RWPE1 (cell line): ENCODE measurements around the gene EMSY.

Experiments used
- CTCF ChIA-PET: fragments of 350-600 bp; sonication (Branson Sonifier 250); formaldehyde crosslinking; extraction: SDS; loops from one replicate; lab custom pipeline; 2021; lab: Yijun Ruan, JAX
- POLR2A ChIA-PET: fragments of 400-600 bp; formaldehyde crosslinking; extraction: SDS; loops from one replicate; lab custom pipeline; 2020; ENCODE audit warnings: antibody characterized with exemption; ENCODE audit not compliant: low non-redundant PET; lab: Yijun Ruan, JAX
- DNase-seq: peaks from one replicate; pipeline ENCODE4 v3.0.0; 2012; ENCODE audit warnings: low spot score
- H3K27ac ChIP-seq: fragments of 450-650 bp; 2 replicates; pipeline ENCODE4 v1.5.1; 2017
- TF ChIP-seq, protein P1 (sequence below): fragments of 450-650 bp; conservative IDR thresholded peaks from 2 replicates; pipeline ENCODE4 v1.5.1; 2017; ENCODE audit warnings: low read depth, mild to moderate bottlenecking

Gene EMSY

DNA sequence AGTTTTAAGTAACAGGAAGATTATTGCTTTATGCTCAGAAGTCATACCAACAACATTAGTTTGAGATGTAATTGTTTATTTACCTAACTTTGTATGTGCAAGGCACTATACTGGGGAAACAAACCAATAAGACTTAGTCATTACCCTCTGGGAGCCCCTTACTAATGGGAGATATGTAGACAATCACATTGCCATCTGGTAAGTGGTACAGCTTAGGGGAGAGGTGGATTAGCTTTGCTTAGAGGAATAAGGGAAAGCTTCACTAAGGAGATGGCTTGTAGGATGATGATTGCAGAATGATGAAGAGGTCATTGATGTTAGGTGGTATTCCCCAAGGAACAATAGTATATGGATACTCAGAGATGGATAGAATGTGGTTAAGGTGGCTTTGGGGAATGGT, 17.5 kb downstream of the EMSY start:
- H3K27ac ChIP-seq = no peak overlapping the region
- TF ChIP-seq, protein P1, sequence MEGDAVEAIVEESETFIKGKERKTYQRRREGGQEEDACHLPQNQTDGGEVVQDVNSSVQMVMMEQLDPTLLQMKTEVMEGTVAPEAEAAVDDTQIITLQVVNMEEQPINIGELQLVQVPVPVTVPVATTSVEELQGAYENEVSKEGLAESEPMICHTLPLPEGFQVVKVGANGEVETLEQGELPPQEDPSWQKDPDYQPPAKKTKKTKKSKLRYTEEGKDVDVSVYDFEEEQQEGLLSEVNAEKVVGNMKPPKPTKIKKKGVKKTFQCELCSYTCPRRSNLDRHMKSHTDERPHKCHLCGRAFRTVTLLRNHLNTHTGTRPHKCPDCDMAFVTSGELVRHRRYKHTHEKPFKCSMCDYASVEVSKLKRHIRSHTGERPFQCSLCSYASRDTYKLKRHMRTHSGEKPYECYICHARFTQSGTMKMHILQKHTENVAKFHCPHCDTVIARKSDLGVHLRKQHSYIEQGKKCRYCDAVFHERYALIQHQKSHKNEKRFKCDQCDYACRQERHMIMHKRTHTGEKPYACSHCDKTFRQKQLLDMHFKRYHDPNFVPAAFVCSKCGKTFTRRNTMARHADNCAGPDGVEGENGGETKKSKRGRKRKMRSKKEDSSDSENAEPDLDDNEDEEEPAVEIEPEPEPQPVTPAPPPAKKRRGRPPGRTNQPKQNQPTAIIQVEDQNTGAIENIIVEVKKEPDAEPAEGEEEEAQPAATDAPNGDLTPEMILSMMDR = no peak
- CTCF ChIA-PET = no interaction called here
- DNase-seq = no peak
- POLR2A ChIA-PET = no interaction called here

DNA sequence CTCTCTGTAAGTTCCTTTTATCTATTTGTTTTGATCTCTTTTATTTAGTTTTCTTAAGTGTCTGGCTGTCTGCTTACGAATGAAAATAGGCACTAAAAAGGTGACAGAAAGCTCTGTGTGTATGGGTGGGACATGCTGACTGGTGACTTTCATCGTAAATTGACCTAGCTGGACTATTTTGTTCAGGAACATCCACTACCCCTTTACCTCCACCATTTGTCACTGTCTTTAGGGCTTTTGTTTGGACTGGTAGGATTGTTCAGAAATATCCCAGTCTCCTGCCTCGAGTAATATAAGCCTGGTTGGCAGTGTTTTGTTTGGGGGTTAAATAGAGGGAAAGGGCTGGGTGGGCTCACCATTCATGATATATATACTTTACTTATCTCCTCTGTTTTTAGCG, 20.9 kb downstream of the EMSY start:
- H3K27ac ChIP-seq = no peak overlapping the region
- TF ChIP-seq, protein P1 = no peak
- CTCF ChIA-PET = interaction anchor here (0.9 kb wide), 1 partner anchor 10 kb away, joined by 5 read pairs; no protein-coding TSS in a partner anchor
- POLR2A ChIA-PET = no interaction called here
- no peak for DNase-seq

DNA sequence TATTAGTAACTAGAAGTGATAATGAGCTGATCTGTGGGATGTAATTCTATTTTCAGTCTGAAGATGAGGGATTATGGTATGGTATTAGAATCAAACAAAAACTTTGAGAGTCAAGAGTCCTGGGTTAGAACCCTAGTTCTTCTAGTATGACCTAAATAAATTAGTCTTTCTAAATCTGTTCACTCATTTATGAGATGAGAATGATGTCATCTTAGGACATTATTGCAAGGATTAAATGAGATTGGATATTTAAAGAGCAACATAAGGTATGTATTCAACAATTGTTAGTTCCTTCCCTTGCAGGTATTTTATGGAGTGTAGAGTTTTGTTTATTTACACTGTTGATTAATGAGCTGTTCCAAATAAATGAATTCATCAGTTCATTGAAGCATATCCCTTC, 21.8 kb downstream of the EMSY start:
- TF ChIP-seq, protein P1 = no peak
- DNase-seq = no peak
- no peak overlapping the region for H3K27ac ChIP-seq
- ChIA-PET POLR2A (no interaction called here), CTCF (interaction anchor here (0.6 to 1.3 kb wide), 3 partner anchors 8 to 73 kb away, joined by 3 to 4 read pairs (median 4); no protein-coding TSS in a partner anchor)

DNA sequence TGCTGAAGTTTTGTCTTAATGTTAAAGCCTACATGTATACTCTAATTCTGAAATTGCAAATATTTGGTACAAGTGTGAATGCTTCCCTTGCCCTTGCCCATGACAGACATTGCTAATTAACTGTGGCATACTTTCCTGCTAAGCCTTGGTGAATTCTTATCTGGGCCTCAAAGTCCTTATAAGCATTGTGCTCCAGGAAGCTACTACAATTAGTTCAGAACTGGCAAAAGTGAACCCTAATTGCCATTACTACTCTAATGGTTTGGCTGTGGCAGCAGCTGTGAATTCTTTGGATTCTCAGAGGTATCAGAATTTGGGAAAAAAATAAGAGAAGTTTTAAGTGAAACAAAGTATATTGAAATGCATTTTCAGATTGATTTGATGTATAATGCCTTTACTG, 24.3 kb downstream of the EMSY start:
- no peak for DNase-seq
- H3K27ac ChIP-seq = no peak overlapping the region
- POLR2A ChIA-PET = no interaction called here
- CTCF ChIA-PET = no interaction called here
- TF ChIP-seq, protein P1 = no peak

DNA sequence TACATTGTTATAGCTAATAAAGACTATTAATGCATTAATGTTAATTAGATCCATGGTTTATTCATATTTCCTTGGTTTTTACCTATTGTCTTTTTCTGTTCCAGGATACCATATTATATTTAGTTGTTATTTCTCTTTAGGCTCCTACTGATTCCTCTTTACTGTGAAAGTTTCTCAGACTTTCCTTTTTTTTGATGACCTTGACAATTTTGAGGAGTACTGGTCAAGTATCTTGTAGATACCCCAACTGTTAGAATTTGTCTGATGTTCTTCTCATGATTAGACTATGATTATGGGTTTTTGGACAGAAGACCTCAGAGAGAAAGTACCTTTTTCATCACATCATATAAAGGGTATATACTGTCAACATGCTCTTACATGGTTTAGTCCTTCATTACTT, 26.6 kb downstream of the EMSY start:
- ChIA-PET POLR2A (no interaction called here), CTCF (interaction anchor here (0.6 kb wide), 2 partner anchors 68 to 306 kb away, joined by 3 read pairs; no protein-coding TSS in a partner anchor)
- no peak overlapping the region for H3K27ac ChIP-seq
- no peak for DNase-seq
- TF ChIP-seq, protein P1 = no peak

DNA sequence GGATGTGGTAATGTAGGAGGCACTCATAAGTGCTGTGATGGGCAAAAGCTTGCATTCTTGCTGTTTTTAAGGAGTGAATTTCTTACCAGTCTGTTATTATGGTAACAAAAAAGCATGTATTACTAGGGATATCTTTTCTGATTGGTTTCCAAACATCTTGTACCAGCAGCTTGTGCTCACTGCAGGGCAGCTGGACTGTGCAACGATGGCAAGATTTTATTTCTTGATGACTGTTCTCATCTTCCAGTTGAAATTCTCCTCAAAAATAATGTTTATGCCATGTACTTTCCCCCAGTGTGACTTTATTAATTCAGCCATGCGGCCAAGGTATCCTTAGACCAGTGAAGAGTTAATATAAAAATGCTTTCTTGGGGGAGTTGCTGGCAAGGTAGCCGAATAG, 35.4 kb downstream of the EMSY start:
- POLR2A ChIA-PET = no interaction called here
- TF ChIP-seq, protein P1 = no peak
- no peak overlapping the region for H3K27ac ChIP-seq
- no peak for DNase-seq
- CTCF ChIA-PET = no interaction called here

DNA sequence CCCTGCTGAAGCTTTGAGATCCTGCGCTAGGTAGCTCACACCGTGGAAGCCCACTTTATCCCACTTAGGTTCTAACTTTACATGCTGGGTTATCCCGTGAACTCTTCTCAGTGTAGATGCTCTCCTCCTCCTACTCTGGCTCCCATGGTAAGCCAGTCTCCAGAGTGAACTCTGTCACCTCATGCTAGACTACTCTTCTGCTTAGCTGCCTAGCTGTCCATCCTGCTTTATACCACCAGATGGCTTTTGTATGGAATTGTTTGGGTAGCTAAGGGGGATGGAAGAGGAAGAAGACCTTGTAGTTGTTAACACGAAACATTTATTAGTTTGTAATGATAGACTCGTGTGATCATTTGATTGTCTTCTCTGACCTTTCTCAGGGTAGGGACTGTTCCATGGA, 46.8 kb downstream of the EMSY start:
- CTCF ChIA-PET = interaction anchor here (0.5 kb wide), 1 partner anchor 548 kb away, joined by 3 read pairs; no protein-coding TSS in a partner anchor
- TF ChIP-seq, protein P1 = no peak
- POLR2A ChIA-PET = no interaction called here

More for the DNA sequence above, 46.8 kb downstream of the EMSY start:
- no peak for DNase-seq
- no peak overlapping the region for H3K27ac ChIP-seq
